Right cardiac atrium (tissue), 5 donors: ENCODE measurements around the gene ATP1B2. TPM values are rescaled to one million over a fixed set of nuclear protein-coding genes. Genes with fewer than 3 reads are reported as not detected.
"Not testable (repeated sequence)": the region's sequence is repeated elsewhere in the genome, so short reads cannot be mapped to it uniquely, and the experiment has no call there.

Experiments
- ATAC-seq, 2 donors: fragments of 200-7000 bp; cut with Tn5 transposase; one replicate each; pipeline versions ENCODE4 v1.8.0 to v1.9.1; 2020; ENCODE audit warnings: moderate library complexity in 2 of 2, mild to moderate bottlenecking in 1 of 2
- DNase-seq, 3 donors: peaks; one replicate each; pipeline ENCODE4 v3.0.0-alpha.2; 2020
- H3K27ac ChIP-seq: one replicate; pipeline ENCODE4 v1.5.1; 2013; ENCODE audit warnings: mild to moderate bottlenecking, low read length, control low read depth, moderate library complexity
- H3K27me3 ChIP-seq: one replicate; pipeline ENCODE4 v1.6.1; 2013; ENCODE audit not compliant: control insufficient read depth, insufficient read depth
- H3K4me1 ChIP-seq: one replicate; pipeline ENCODE4 v1.6.1; 2013; ENCODE audit warnings: low read length; ENCODE audit not compliant: control insufficient read depth, insufficient read depth
- H3K4me3 ChIP-seq: one replicate; pipeline ENCODE4 v1.5.1; 2013; ENCODE audit warnings: low read length, control low read depth
- H3K9me3 ChIP-seq: one replicate; pipeline ENCODE4 v1.6.1; 2013; ENCODE audit warnings: low read length; ENCODE audit not compliant: control insufficient read depth
- WGBS: extraction: QIAGEN DNeasy Blood & Tissue Kit; methylation state at CpG from one replicate; pipeline ENCODE4 v1.1.7; 2013; 5-methylcytosine and 5-hydroxymethylcytosine counted together
- intact Hi-C, 4 donors: fragments of 100-400 bp; cut with DNase I; formaldehyde crosslinking; loops; one replicate each; pipeline versions ENCODE4 v1.11.0 to v1.14.0; 2022 to 2023
- polyA plus RNA-seq: library from polyadenylated mRNA; stranded (reverse); fragments of 200-250 nt; gene quantifications from one replicate; pipeline ENCODE4 v1.2.3, GENCODE V29; 2013
- total RNA-seq, 4 donors: library from RNA; stranded (reverse); fragmentation: NEBNext Ultra II Directional; extraction: Animal tissue kit (Norgen Biotek cat#: 25700); gene quantifications; one replicate each; pipeline ENCODE4 v1.2.1, GENCODE V29; 2021
- donor health status: healthy with polysubstance abuse.
- donor health status: DM: no; HTN: yes; CAD: no.
- donor health status: DM: no; HTN: no; CAD: no.
- donor health status: DM: no; HTN: yes; CAD: no; lungs with severe emphysema.
- donor health status: DM: yes; HTN: yes; CAD: no.

The ATP1B2 gene
- total and polyA plus RNA-seq, 5 donors, result 2.8 to 10.2 (median 5.3) TPM

- no peak for ATAC-seq
- Histone ChIP-seq H3K27me3 (no peaks in the 10 kb centered on the region), H3K9me3 (no peaks in the 10 kb centered on the region), H3K4me3 (no peak overlapping the region), H3K4me1 (peaks cover 5% of the 10 kb centered on the region), H3K27ac (no peak overlapping the region)
- WGBS, result 87% methylated on average over 5 of the region's 5 CpGs
- intact Hi-C loops, result no loop called here
- DNase-seq, result no peak
These were observed 27.1 kb upstream of the ATP1B2 start for GRCh38 chr17:7623661-7624060.

GRCh38 chr17:7625749-7626148 is 25.0 kb upstream of the ATP1B2 start:
- H3K27me3 ChIP-seq, H3K4me3 ChIP-seq, H3K9me3 ChIP-seq, intact Hi-C loops, H3K27ac ChIP-seq, ATAC-seq, H3K4me1 ChIP-seq, DNase-seq: not testable (repeated sequence)
- 98% methylated on average over 16 of the region's 16 CpGs for WGBS

GRCh38 chr17:7626307-7626706 is 24.4 kb upstream of the ATP1B2 start:
- no peaks in the 10 kb centered on the region for H3K9me3 ChIP-seq
- intact Hi-C loops, result no loop called here
- H3K27me3 ChIP-seq, result no peaks in the 10 kb centered on the region
- H3K27ac ChIP-seq, result peak overlapping the region; percentile 95
- H3K4me3 ChIP-seq, result no peak overlapping the region
- ATAC-seq (no peak), DNase-seq (no peak)
- WGBS, result 86% methylated on average over 7 of the region's 7 CpGs
- H3K4me1 ChIP-seq, result peaks cover 6% of the 10 kb centered on the region

DNA sequence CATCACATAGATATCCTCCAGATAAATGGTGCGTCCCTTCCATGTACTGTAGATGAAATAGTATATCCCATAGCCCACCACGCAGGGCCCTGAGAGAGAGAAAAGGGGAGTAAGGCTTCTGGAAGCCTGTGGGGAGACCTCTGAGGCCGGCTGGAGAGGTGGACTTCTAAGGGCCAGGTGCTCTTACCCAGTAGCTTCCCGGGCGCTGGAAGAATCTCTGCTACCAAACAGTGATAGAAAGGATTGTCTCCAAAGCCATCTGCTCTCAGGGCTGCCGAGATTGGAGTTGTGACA is 23.8 kb upstream of the ATP1B2 start:
- DNase-seq (no peak), ATAC-seq (no peak)
- H3K4me1 ChIP-seq, result peaks cover 7% of the 10 kb centered on the region
- H3K27me3 ChIP-seq, result no peaks in the 10 kb centered on the region
- 17% methylated on average over 6 of the region's 6 CpGs for WGBS
- no peaks in the 10 kb centered on the region for H3K9me3 ChIP-seq
- H3K27ac ChIP-seq, result peak overlapping the region; percentile 95
- peak overlapping the region; percentile 96 for H3K4me3 ChIP-seq
- intact Hi-C loops, result no loop called here

GRCh38 chr17:7627250-7628121 is 23.2 kb upstream of the ATP1B2 start, which contains the start of gene SAT2:
SAT2 (minus strand) TSS chr17:7627821; CDS start chr17:7627635, 186 bp downstream.
- intact Hi-C loops, result no loop called here
- Histone ChIP-seq H3K27me3 (no peaks in the 10 kb centered on the region), H3K4me3 (peak within 1 kb of the TSS; percentile 96), H3K4me1 (peaks cover 7% of the 10 kb centered on the region), H3K9me3 (no peaks in the 10 kb centered on the region), H3K27ac (peak within 1 kb of the TSS; percentile 95)
- ATAC-seq (peak; percentile 98 to 99), DNase-seq (peak; percentile 96 to 98 (median 97))
- under 1% methylated on average over 54 of the region's 54 CpGs for WGBS

GRCh38 chr17:7629939-7630571 is 20.7 kb upstream of the ATP1B2 start, which contains the start of gene SHBG:
SHBG (plus strand) TSS chr17:7630135; CDS start chr17:7630173, 38 bp downstream.
- H3K9me3 ChIP-seq, result no peaks in the 10 kb centered on the region
- WGBS, result 72% methylated on average over 13 of the region's 13 CpGs
- DNase-seq, result no peak
- no peak for ATAC-seq
- no peak within 1 kb of the TSS for H3K27ac ChIP-seq
- H3K27me3 ChIP-seq, result no peaks in the 10 kb centered on the region
- H3K4me1 ChIP-seq, result peaks cover 7% of the 10 kb centered on the region
- no peak within 1 kb of the TSS for H3K4me3 ChIP-seq
- intact Hi-C loops, result loop anchor here (5.0 to 10.0 kb wide), 2 partner anchors 55 to 57 kb away; partner anchors contain the start of genes TP53 (in 4 of the 4) and WRAP53 (in 4 of the 4)

- intact Hi-C loops, result loop anchor here (5.0 to 10.0 kb wide), 2 partner anchors 53 to 56 kb away; partner anchors contain the start of genes TP53 (in 4 of the 4) and WRAP53 (in 4 of the 4)
- Histone ChIP-seq H3K4me3 (no peak overlapping the region), H3K4me1 (peaks cover 5% of the 10 kb centered on the region), H3K27ac (no peak overlapping the region), H3K27me3 (no peaks in the 10 kb centered on the region), H3K9me3 (no peaks in the 10 kb centered on the region)
- ATAC-seq (no peak), DNase-seq (peak in 2 of 3 donors; percentile 73 to 74)
- WGBS, result 23% methylated on average over 11 of the region's 11 CpGs
These were observed 19.0 kb upstream of the ATP1B2 start for GRCh38 chr17:7631398-7632380.

- DNase-seq, result peak in 1 of 3 donors; percentile 60
- Histone ChIP-seq H3K27ac (no peak overlapping the region), H3K4me3 (no peak overlapping the region), H3K27me3 (no peaks in the 10 kb centered on the region), H3K4me1 (peaks cover 2% of the 10 kb centered on the region), H3K9me3 (no peaks in the 10 kb centered on the region)
- no peak for ATAC-seq
- WGBS, result 53% methylated on average over 6 of the region's 6 CpGs
- intact Hi-C loops, result loop anchor here (5.0 to 10.0 kb wide), 2 partner anchors 52 to 55 kb away; partner anchors contain the start of genes TP53 (in 4 of the 4) and WRAP53 (in 4 of the 4)
These were observed 18.2 kb upstream of the ATP1B2 start for GRCh38 chr17:7632492-7632894.

DNA sequence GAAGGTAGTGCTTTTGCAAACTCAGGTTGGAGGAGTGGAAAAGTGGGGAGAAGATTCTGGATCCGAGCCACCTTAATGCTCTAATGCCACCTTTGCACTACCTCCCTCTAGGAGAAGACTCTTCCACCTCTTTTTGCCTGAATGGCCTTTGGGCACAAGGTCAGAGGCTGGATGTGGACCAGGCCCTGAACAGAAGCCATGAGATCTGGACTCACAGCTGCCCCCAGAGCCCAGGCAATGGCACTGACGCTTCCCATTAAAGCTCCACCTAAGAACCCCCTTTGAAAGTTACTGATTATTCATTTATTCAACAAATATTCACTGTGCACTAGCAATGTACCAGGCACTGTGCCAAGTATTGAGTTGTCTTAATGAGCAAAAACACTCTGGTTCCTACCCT is 17.6 kb upstream of the ATP1B2 start:
- 88% methylated on average over 2 of the region's 2 CpGs for WGBS
- ATAC-seq, result no peak
- intact Hi-C loops, result loop anchor here (5.0 to 10.0 kb wide), 2 partner anchors 52 to 54 kb away; partner anchors contain the start of genes TP53 (in 4 of the 4) and WRAP53 (in 4 of the 4)

DNA sequence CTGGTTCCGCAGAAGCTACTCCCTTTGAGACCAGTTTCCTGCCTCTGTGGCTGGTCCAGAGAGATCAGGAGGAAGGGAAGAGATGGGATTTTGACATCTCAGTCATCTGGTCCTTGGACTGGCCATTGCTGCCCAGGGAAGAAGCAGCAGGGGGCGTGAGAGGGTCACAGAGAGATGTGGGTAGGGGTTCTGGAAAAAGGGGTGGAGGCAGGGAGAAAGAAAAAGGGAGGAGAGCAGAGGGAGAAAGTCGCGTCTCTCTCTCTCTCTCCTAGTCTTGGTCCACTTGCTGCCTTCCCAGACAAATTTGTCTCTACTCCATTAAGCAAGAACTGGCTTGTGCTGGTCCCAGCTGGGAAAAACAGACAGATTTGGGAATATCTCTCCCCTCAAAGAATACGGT is 16.3 kb upstream of the ATP1B2 start:
- ATAC-seq (peak; percentile 28 to 40), DNase-seq (peak in 2 of 3 donors; percentile 76 to 84)
- Histone ChIP-seq H3K27ac (no peak overlapping the region), H3K9me3 (no peaks in the 10 kb centered on the region), H3K4me3 (no peak overlapping the region), H3K27me3 (no peaks in the 10 kb centered on the region), H3K4me1 (peaks cover 2% of the 10 kb centered on the region)
- intact Hi-C loops, result loop anchor here (5.0 to 10.0 kb wide), 2 partner anchors 50 to 53 kb away; partner anchors contain the start of genes TP53 (in 4 of the 4) and WRAP53 (in 4 of the 4)
- 17% methylated on average over 5 of the region's 5 CpGs for WGBS

More for the DNA sequence above, 17.6 kb upstream of the ATP1B2 start:
- no peaks in the 10 kb centered on the region for H3K27me3 ChIP-seq
- H3K4me3 ChIP-seq, result no peak overlapping the region
- DNase-seq, result no peak
- H3K9me3 ChIP-seq, result no peaks in the 10 kb centered on the region
- peaks cover 2% of the 10 kb centered on the region for H3K4me1 ChIP-seq
- no peak overlapping the region for H3K27ac ChIP-seq
